ENCODE results near the gene MAST4.

MAST4 gene

DNA sequence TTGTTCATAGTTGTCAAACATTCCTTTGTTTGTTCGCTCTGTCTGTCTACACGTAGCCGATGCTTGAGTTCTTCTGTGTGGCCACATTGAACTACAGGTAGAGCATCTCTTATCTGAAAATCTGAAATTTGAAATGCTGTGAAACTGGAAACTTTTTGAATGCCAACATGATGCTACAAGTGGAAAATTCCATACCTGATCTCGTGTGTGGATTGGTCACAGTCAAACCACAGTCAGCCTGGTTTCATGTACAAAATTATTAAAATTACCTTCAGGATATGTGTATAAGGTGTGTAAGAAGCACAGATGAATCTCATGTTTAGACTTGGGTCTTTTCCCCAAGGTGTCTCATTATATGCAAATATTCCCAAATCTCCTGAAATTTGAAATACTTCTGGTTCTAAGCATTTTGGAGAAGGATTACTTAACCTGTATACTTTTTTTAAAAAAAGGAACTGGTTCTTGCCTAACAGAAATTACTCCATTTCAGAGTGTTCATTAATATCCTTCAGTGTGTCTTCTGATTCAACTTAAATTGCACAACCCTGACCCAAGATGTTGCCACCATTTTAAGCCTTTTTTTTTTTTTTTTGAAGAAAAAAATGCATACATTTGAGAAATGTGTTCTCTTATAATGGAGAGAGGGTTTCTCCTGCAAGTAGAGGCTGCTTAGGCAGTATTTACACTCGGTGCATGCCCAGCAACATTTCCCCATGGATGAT is 254.3 kb downstream of the MAST4 start:
- no peak for DNase-seq

GRCh38 chr5:66851306-66851705 is 255.1 kb downstream of the MAST4 start:
- DNase-seq = no peak

- no peak for DNase-seq
These were observed 258.2 kb downstream of the MAST4 start for GRCh38 chr5:66854416-66854815.

- DNase-seq = no peak
These were observed 260.0 kb downstream of the MAST4 start for GRCh38 chr5:66856041-66856805.

DNA sequence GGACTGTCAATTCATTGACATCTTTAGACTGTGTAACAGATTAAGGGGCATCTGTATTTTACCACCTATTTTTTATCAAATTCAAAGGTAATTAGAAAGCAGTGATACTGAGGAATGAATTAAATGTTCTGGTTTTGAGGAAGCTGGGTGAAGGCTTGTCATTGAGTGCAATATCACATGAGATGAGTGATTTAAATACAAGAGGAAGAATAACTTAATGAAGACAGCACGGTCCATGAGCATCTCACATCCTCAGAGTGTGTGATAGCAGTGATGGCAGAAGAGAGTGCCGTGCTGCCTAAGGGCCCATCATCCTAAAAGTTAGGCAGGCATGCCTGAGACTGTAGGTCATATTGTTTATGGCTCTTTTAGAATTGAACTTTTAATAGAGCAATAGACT is 263.3 kb downstream of the MAST4 start:
- DNase-seq = no peak

- no peak for DNase-seq
These were observed 264.2 kb downstream of the MAST4 start for GRCh38 chr5:66860199-66860975.

GRCh38 chr5:66861402-66861801 is 265.2 kb downstream of the MAST4 start:
- no peak for DNase-seq

DNA sequence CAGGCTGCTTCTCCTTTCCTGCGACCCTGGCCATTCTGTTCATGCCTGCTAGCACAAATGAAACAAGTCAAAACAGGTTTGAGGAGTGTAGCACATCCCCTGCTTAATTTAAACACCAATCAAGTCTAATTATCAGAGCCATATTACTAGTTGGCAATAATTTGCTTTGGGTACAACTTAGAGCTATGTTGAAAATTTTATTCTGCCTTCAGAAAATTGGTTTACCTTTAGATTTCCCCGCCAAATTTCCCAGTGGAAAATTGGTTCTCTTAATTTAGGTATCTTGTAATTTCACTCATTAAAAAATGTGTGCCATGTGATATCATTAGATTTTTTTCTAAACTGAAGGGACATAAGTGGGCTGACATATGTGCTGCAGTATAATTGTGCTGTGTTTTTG is 265.8 kb downstream of the MAST4 start:
- no peak for DNase-seq

GRCh38 chr5:66863243-66864170 is 267.3 kb downstream of the MAST4 start:
- DNase-seq = no peak

- no peak for DNase-seq
These were observed 268.2 kb downstream of the MAST4 start for GRCh38 chr5:66864240-66864884.

DNA sequence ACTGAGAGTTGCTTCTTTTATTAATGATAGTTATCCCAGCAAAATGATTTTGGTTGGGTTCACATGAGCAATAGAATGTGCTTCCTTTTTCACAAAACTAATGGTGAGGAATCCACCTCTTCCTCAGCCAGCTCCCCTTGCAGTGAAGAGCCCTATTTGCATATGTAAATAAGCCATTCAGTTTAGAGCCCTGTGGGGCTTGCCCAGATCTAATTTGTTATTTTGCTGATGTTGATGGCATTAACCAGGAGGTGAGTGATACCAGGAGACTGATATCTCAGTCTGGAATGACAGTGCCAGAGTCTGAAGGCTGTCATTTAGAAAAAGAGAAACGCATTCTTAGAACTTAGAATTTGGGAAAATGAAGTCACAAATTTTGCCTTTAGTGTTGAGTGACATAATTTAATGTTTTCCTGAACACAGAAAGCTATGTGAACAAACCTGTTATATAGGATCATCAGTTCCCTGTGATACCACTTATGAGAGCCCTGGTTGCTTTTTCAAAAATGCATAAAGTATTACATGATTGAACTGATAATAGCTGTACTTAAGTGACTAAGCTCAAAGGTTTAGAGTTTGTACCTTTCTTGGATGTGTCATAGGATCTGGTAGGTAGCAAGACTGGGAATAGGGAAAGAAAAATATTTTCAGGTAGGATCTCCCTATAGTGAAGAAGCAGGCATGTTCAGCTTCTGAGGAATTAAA is 271.6 kb downstream of the MAST4 start:
- no peak for DNase-seq

DNA sequence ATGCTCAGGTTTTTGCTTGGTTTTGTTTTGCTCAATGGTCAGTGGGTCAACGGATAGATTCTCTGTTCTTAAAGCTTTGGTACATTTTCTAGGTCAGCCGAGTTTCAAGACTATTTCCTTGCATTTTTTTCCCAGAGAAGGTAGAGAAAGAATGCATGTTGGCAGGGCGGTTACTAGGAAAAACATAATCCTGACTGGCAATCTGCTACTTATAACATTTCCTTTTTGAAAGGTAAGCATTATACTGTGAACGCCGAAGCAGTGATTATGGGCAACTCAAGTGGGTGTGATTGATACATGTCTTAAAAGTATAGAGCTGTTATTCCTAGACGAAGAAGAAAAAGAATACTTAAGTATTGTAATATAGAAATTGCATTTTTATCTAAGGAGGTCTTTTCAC is 273.2 kb downstream of the MAST4 start:
- no peak for DNase-seq

GRCh38 chr5:66870708-66871107 is 274.5 kb downstream of the MAST4 start:
- no peak for DNase-seq

DNA sequence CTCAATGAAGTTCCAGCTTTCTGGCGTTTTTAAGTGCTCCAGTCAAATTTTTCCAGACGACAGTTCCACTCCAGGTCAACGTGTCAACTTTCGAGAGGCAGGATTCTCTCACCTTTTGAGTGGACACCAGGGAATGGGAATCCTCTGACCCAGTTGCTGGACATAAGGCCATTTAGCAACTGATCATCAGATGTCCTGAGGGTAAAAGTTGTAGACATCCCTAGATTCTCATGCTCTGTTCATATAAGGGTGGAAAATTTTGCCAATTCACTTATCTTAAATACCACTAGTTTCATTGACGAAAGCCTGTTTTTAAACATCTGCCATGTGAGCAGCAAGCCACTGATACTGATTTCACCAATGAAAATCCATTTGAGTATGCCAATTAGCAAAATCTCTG is 275.5 kb downstream of the MAST4 start:
- DNase-seq = no peak

- DNase-seq = no peak
These were observed 276.6 kb downstream of the MAST4 start for GRCh38 chr5:66872736-66873331.

DNA sequence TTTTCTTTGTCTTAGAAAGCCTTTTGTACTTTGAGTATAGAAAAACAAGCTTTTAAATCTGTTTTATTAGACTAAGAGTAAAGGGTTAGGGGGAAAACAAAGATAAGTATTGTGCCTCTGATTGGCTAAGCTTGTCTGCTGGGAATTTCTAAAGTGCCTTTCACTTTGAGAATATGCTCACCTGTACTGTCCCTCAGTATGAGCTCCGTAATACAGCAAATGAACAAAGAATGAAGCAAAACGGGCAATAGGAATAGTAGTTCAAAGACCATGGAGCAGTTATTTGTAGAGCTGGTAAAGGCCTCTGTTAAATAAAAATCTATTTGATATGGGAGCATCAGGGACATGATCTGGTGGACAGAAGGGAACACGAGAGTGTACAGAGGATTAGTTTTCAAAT is 277.8 kb downstream of the MAST4 start:
- no peak for DNase-seq

- DNase-seq = no peak
These were observed 279.1 kb downstream of the MAST4 start for GRCh38 chr5:66875315-66875714.

GRCh38 chr5:66876266-66876807 is 280.1 kb downstream of the MAST4 start:
- no peak for DNase-seq

DNA sequence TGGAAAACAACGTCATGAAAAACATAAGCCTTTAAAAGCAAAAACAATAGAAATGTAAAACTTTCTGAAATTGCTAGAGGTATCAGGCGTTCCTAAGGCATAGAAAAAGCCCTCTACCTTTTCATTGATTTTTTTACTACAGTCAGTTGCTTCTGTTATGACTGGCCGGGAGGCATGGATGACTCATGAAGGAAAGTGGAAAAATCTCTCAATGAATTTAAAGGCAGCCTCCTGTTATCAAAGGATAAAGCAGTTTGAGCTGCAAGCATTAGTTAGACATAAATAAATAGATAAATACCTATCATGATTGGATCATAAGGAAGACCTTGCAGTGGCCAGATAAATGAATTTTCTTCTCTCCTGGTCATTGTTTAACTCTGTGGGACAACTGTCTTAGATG is 281.6 kb downstream of the MAST4 start:
- DNase-seq = no peak

DNA sequence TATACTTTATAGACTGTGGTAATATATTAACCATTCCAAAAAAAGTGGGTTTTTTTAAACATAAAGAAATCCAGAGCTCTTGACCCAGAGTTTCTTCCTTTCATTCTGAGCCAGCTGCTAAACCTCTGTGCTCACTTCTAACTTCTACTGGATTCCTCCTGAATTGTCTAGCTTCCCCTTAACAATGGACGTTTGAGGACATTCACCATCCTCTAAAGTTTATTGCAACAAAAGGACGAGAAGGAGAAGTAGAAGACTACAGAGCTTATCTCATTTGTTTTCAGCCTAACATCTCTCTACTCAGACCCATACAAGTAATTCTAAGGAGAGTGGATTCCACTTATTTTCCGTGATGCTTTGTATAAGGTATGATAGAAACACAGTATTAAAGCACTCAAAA is 284.2 kb downstream of the MAST4 start:
- no peak for DNase-seq
